Hematopoietic multipotent progenitor cell treated with erythropoietin and hydrocortisone succinate and interleukin-3 and kit ligand, for 8 days (in vitro differentiated cells): ENCODE measurements around the gene AP2S1.
A peak's percentile ranks its signal among the peaks of the same experiment; 100 is the strongest.
"Not testable (repeated sequence)": the region's sequence is repeated elsewhere in the genome, so short reads cannot be mapped to it uniquely, and the experiment has no call there.

Source experiments
- DNase-seq: peaks from one replicate; pipeline ENCODE4 v3.0.0-alpha.2; 2015

The AP2S1 gene

GRCh38 chr19:46867170-46867569, 16.5 kb upstream of the AP2S1 start:
- no peak for DNase-seq

GRCh38 chr19:46866407-46867136, 15.9 kb upstream of the AP2S1 start:
- DNase-seq, result no peak

- DNase-seq, result no peak
Observed at GRCh38 chr19:46863818-46864629, 13.4 kb upstream of the AP2S1 start.

- peak; percentile 41 for DNase-seq
Observed at GRCh38 chr19:46862974-46863632, 12.5 kb upstream of the AP2S1 start.

- DNase-seq, result no peak
Observed at GRCh38 chr19:46862503-46862834, 11.8 kb upstream of the AP2S1 start.

- DNase-seq, result no peak
Observed at GRCh38 chr19:46861691-46862502, 11.3 kb upstream of the AP2S1 start.

- DNase-seq, result no peak
Observed at GRCh38 chr19:46860846-46861690, 10.4 kb upstream of the AP2S1 start, which contains the start of gene ARHGAP35. TSS of gene ARHGAP35 (plus strand) at chr19:46860997. CDS start at chr19:46918676, 57,679 bp downstream.

GRCh38 chr19:46860125-46860845, 9.6 kb upstream of the AP2S1 start:
- DNase-seq, result peak; percentile 98

GRCh38 chr19:46859637-46860124, 9.0 kb upstream of the AP2S1 start:
- peak; percentile 85 for DNase-seq

- peak; percentile 95 for DNase-seq
Observed at GRCh38 chr19:46856062-46857022, 5.7 kb upstream of the AP2S1 start.

GRCh38 chr19:46854698-46855097, 4.1 kb upstream of the AP2S1 start:
- not testable (repeated sequence) for DNase-seq

- DNase-seq, result no peak
Observed at GRCh38 chr19:46852830-46853229, 2.2 kb upstream of the AP2S1 start.

GRCh38 chr19:46849610-46850009, 1.0 kb downstream of the AP2S1 start:
- no peak for DNase-seq

- no peak for DNase-seq
Observed at GRCh38 chr19:46848389-46848788, 2.3 kb downstream of the AP2S1 start.

- DNase-seq, result no peak
Observed at GRCh38 chr19:46847528-46847927, 3.1 kb downstream of the AP2S1 start.

- peak; percentile 78 for DNase-seq
Observed at GRCh38 chr19:46845959-46846459, 4.6 kb downstream of the AP2S1 start.

GRCh38 chr19:46844067-46844489, 6.6 kb downstream of the AP2S1 start:
- DNase-seq, result peak; percentile 33

- DNase-seq, result no peak
Observed at GRCh38 chr19:46842791-46843190, 7.9 kb downstream of the AP2S1 start.

- DNase-seq, result peak; percentile 83
Observed at GRCh38 chr19:46841458-46842083, 9.1 kb downstream of the AP2S1 start.
